K562 (cell line): ENCODE results near the gene FLII.

Experiments used
- ARHGAP35 ChIP-seq: fragments of 450-650 bp; IDR thresholded peaks from 2 replicates; pipeline ENCODE4 v1.6.1; 2018; ENCODE audit not compliant: partially characterized antibody
- CBX5 ChIP-seq: IDR thresholded peaks from 2 replicates; pipeline ENCODE4 v1.6.1; 2014; ENCODE audit warnings: low read depth, borderline replicate concordance
- CTCF ChIP-seq, 3 experiments: IDR thresholded peaks in 2 of 3; conservative IDR thresholded peaks in 1 of 3; 2 replicates each; pipeline ENCODE4 v1.5.1; 2011 to 2012; ENCODE audit warnings: low read length in 3 of 3, mild to moderate bottlenecking in 3 of 3, control low read depth in 2 of 3, improper control_type of control experiment in 1 of 3, inconsistent platforms in 1 of 3, low read depth in 1 of 3, mixed read lengths in 1 of 3, moderate library complexity in 1 of 3; ENCODE audit not compliant: insufficient read depth in 2 of 3
- ELK3 ChIP-seq: fragments of 450-650 bp; formaldehyde crosslinking; IDR thresholded peaks from 2 replicates; pipeline ENCODE4 v1.4.0; 2020; ENCODE audit warnings: mild to moderate bottlenecking
- ETV6 ChIP-seq, 3 experiments: fragments of 150-350 bp in 1 of 3; sonication (generic) in 1 of 3; formaldehyde crosslinking in 1 of 3; IDR thresholded peaks; 2 replicates each; pipeline versions ENCODE4 v1.6.1 to v1.8.0; 2014 to 2022; ENCODE audit warnings: borderline replicate concordance in 2 of 3, low read depth in 2 of 3, antibody characterized with exemption in 1 of 3, low read length in 1 of 3, mild to moderate bottlenecking in 1 of 3, missing genetic modification reagents in 1 of 3
- EZH2 ChIP-seq: IDR thresholded peaks from 2 replicates; pipeline ENCODE4 v1.6.1; 2012; ENCODE audit warnings: low read depth, mild to moderate bottlenecking, inconsistent platforms, low read length, borderline replicate concordance
- KLF16 ChIP-seq: IDR thresholded peaks from 2 replicates; pipeline ENCODE4 v1.6.1; 2016; ENCODE audit warnings: antibody characterized with exemption
- POLR2A ChIP-seq: fragments of 450-650 bp; conservative IDR thresholded peaks from 2 replicates; pipeline ENCODE4 v1.6.1; 2016
- POLR2B ChIP-seq: fragments of 450-650 bp; IDR thresholded peaks from 2 replicates; pipeline ENCODE4 v1.6.1; 2018; ENCODE audit warnings: low read depth; ENCODE audit not compliant: partially characterized antibody
- ZBTB1 ChIP-seq: sonication (generic); formaldehyde crosslinking; IDR thresholded peaks from 2 replicates; pipeline ENCODE4 v1.8.1; 2023; ENCODE audit warnings: missing genetic modification reagents, low read depth, mild to moderate bottlenecking, borderline replicate concordance
- ZEB2 ChIP-seq: fragments of 450-650 bp; IDR thresholded peaks from 2 replicates; pipeline ENCODE4 v1.6.1; 2016
- ZNF274 ChIP-seq: IDR thresholded peaks from 2 replicates; pipeline ENCODE4 v1.6.1; 2011; ENCODE audit warnings: low read depth, mild to moderate bottlenecking, low read length, moderate library complexity, borderline replicate concordance

DNA sequence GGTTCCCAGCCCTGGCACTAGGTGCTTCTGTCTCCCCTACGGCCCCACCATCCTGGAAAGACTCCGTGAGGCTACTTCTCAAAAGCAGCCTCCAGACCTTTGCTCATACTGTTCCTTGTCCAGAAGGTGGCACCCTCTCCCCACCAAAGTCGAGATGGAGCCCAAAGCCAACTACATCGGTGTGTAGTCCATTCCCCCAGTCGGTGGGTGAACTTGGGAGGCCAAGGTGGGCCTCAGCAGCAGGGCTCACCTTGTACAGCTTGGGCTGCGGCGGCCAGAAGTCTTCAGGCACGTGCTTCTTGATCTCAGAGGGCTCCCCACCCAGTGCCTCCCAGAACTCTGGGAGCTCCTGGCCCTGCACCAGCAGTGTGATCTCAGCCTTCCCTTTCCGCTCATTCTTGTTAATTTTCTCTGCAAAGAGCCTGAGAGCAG lies 10.2 kb downstream of the FLII start:
- TF ChIP-seq POLR2A (no peak), ELK3 (CRISPR knock-in tag) (no peak), ETV6 (IDR thresholded peaks at IDR 0.05; ENCODE audit: borderline replicate concordance in 1 of 2, low read depth in 2 of 2, low read length in 1 of 2) (no peak), ETV6 (CRISPR knock-in tag; IDR thresholded peaks at IDR 0.05; ENCODE audit: borderline replicate concordance) (no peak), CTCF (IDR thresholded peaks at IDR 0.05 in 2 of 3, conservative IDR thresholded peaks at IDR 0.05 in 1 of 3; ENCODE audit: insufficient read depth in 2 of 3, low read depth in 1 of 3, low read length in 3 of 3) (peak; percentile 69 to 83 (median 70)), KLF16 (no peak), EZH2 (no peak), ZNF274 (no peak), POLR2B (no peak), ZEB2 (no peak), CBX5 (no peak), ARHGAP35 (no peak), ZBTB1 (CRISPR knock-in tag) (no peak)
